ENCODE data around the gene PLAAT3. TPM values are rescaled to one million over a fixed set of nuclear protein-coding genes. Genes with fewer than 3 reads are reported as not detected.

Gene PLAAT3
- polyA plus RNA-seq, 1 of the 3 experiments (the other 2 are of a cell fraction): 44.0 TPM

- no peak overlapping the region for H3K4me3 ChIP-seq (ENCODE audit: low read depth in 2 of 2, low read length in 1 of 2)
- TF ChIP-seq TEAD4 (IDR thresholded peaks at IDR 0.05; ENCODE audit: borderline replicate concordance, insufficient read depth) (no peak), TAF1 (IDR thresholded peaks at IDR 0.05; ENCODE audit: borderline replicate concordance, low read depth, low read length) (no peak), ELF1 (IDR thresholded peaks at IDR 0.05) (no peak)
- no peaks in the 10 kb centered on the region for H3K9me2 ChIP-seq
- ChIA-PET POLR2A (no interaction called here), CTCF (interaction anchor here (0.6 to 1.5 kb wide), 2 partner anchors 18 to 477 kb away, joined by 3 to 5 read pairs; no protein-coding TSS in a partner anchor)
- H3K9me3 ChIP-seq: no peaks in the 10 kb centered on the region
- H3K27ac ChIP-seq (ENCODE audit: low read depth in 2 of 2, low read length in 1 of 2): no peak overlapping the region
- H3F3A ChIP-seq (replicated peaks; ENCODE audit: insufficient read depth): peaks cover 3% of the 10 kb centered on the region
- peaks cover 0 to 2% of the 10 kb centered on the region in 2 experiments; a peak in 2 of 4 replicates for H3K4me1 ChIP-seq (ENCODE audit: control insufficient read depth in 1 of 2, insufficient read depth in 2 of 2, low read depth in 1 of 2, low read length in 1 of 2)
- H3K79me2 ChIP-seq (ENCODE audit: insufficient read depth): no peaks in the 10 kb centered on the region
- H4K20me1 ChIP-seq (ENCODE audit: insufficient read depth): no peaks in the 10 kb centered on the region
- no peak for DNase-seq
- no peaks in the 10 kb centered on the region for H3K27me3 ChIP-seq (ENCODE audit: insufficient read depth)
- H3K9ac ChIP-seq: no peak overlapping the region
- 98% methylated on average over 3 of the region's 3 CpGs for WGBS (ENCODE audit: low lambda C conversion rate)
- no peak overlapping the region for H2AFZ ChIP-seq (ENCODE audit: low read depth)
- H3K4me2 ChIP-seq: no peak overlapping the region
- no peaks in the 10 kb centered on the region for H3K36me3 ChIP-seq (replicated peaks in 1 of 2; ENCODE audit: control insufficient read depth in 1 of 2, insufficient read depth in 2 of 2, low read length in 1 of 2)
These were observed 2.7 kb upstream of the PLAAT3 start for GRCh38 chr11:63616953-63617352.

DNA sequence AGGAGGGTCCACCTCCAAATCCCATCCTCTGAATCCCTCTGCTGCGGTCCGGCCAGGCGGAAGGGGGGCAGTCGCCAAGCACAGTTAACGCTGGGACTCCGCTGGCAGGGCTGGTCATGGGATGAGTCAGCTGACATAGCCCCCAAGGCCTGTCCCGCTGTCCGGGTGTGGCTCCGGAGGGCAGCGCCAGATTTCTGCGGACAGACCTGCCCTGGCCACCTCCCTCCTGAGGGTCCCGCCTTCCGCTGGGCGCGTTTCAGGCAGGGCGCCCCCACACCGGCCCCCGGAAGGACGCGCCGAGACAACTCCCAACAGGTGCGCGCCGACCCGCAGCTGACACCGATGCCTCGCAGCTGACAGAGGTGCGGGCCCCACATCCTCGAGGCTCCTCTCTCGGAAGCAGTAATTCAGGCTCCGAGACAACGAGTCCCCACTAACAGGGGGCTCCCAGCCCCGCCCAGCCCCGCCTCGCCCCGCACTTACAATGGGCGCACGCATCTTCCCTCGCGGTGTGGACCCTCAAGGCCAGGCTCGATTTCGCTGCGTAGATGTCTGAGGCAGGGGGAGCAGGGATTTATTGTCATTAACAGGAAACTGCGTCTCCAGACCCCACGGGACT is 607 bp downstream of the PLAAT3 start:
- no peaks in the 10 kb centered on the region for H4K20me1 ChIP-seq (ENCODE audit: insufficient read depth)
- peak overlapping the region; percentile 94 for H3K4me2 ChIP-seq
- no peaks in the 10 kb centered on the region for H3K9me3 ChIP-seq
- POLR2A ChIA-PET: interaction anchor here (0.5 kb wide), 1 partner anchor 22 kb away, joined by 6 read pairs; no protein-coding TSS in a partner anchor
- peak overlapping the region; percentile 49 for H3K9ac ChIP-seq
- peak; percentile 74 for DNase-seq
- peaks cover 14 to 15% of the 10 kb centered on the region in 2 experiments for H3K4me1 ChIP-seq (ENCODE audit: control insufficient read depth in 1 of 2, insufficient read depth in 2 of 2, low read depth in 1 of 2, low read length in 1 of 2)
- peak overlapping the region in 1 of 2 experiments; percentile 30; a peak in 1 of 4 replicates for H3K27ac ChIP-seq (ENCODE audit: low read depth in 2 of 2, low read length in 1 of 2)
- TF ChIP-seq USF1 (IDR thresholded peaks at IDR 0.05; ENCODE audit: borderline replicate concordance, low read depth) (peak; percentile 58; the same call in 1 of the 2 replicates), TCF12 (IDR thresholded peaks at IDR 0.05) (no peak)
- CTCF ChIA-PET: interaction anchor here (1.3 kb wide), 1 partner anchor 25 kb away, joined by 3 read pairs; no protein-coding TSS in a partner anchor
- WGBS (ENCODE audit: low lambda C conversion rate): 4% methylated on average over 23 of the region's 45 CpGs
- peak overlapping the region; percentile 97 for H2AFZ ChIP-seq (ENCODE audit: low read depth)
- no peaks in the 10 kb centered on the region for H3K9me2 ChIP-seq
- peak overlapping the region; percentile 74 to 79 for H3K4me3 ChIP-seq (ENCODE audit: low read depth in 2 of 2, low read length in 1 of 2)
- H3K79me2 ChIP-seq (ENCODE audit: insufficient read depth): no peaks in the 10 kb centered on the region
- no peaks in the 10 kb centered on the region for H3K27me3 ChIP-seq (ENCODE audit: insufficient read depth)
- no peaks in the 10 kb centered on the region for H3K36me3 ChIP-seq (replicated peaks in 1 of 2; ENCODE audit: control insufficient read depth in 1 of 2, insufficient read depth in 2 of 2, low read length in 1 of 2)
- H3F3A ChIP-seq (replicated peaks; ENCODE audit: insufficient read depth): peaks cover 9% of the 10 kb centered on the region

DNA sequence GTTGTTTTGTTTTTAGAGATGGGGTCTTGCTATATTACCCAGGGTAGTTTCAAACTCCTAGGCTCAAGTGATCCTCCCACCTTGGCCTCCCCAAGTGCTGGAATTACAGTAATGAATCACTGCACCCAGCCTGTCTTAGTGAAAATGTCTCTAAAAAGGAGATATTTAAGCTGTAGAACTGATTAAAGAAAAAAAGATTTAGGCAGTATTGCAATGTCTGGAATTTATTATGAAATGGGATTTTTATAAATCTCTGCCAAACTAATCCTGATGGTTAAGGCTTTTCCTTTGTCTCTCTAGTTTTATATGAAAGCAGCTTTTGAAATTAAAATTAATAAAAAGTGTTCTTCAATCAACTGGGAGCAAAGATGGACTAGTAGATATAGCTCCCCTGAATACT is 2.1 kb downstream of the PLAAT3 start:
- POLR2A ChIA-PET: no interaction called here

More for the DNA sequence above, 2.1 kb downstream of the PLAAT3 start:
- H3F3A ChIP-seq (replicated peaks; ENCODE audit: insufficient read depth): peaks cover 9% of the 10 kb centered on the region
- no peaks in the 10 kb centered on the region for H3K9me3 ChIP-seq
- no peak overlapping the region for H3K4me2 ChIP-seq
- H3K4me3 ChIP-seq (ENCODE audit: low read depth in 2 of 2, low read length in 1 of 2): no peak overlapping the region
- H3K4me1 ChIP-seq (ENCODE audit: control insufficient read depth in 1 of 2, insufficient read depth in 2 of 2, low read depth in 1 of 2, low read length in 1 of 2): peaks cover 14 to 15% of the 10 kb centered on the region in 2 experiments
- no peak for TF ChIP-seq EP300 (IDR thresholded peaks at IDR 0.05; ENCODE audit: borderline replicate concordance in 1 of 2, low read depth in 1 of 2, low read length in 1 of 2)
- TF ChIP-seq, protein P1, sequence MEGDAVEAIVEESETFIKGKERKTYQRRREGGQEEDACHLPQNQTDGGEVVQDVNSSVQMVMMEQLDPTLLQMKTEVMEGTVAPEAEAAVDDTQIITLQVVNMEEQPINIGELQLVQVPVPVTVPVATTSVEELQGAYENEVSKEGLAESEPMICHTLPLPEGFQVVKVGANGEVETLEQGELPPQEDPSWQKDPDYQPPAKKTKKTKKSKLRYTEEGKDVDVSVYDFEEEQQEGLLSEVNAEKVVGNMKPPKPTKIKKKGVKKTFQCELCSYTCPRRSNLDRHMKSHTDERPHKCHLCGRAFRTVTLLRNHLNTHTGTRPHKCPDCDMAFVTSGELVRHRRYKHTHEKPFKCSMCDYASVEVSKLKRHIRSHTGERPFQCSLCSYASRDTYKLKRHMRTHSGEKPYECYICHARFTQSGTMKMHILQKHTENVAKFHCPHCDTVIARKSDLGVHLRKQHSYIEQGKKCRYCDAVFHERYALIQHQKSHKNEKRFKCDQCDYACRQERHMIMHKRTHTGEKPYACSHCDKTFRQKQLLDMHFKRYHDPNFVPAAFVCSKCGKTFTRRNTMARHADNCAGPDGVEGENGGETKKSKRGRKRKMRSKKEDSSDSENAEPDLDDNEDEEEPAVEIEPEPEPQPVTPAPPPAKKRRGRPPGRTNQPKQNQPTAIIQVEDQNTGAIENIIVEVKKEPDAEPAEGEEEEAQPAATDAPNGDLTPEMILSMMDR (IDR thresholded peaks at IDR 0.05): no peak
- TF ChIP-seq ELF1 (IDR thresholded peaks at IDR 0.05): no peak
- TF ChIP-seq GABPA (IDR thresholded peaks at IDR 0.05; ENCODE audit: low read depth): no peak
- TF ChIP-seq NRF1 (IDR thresholded peaks at IDR 0.05; ENCODE audit: low read depth, low read length): no peak
- no peak for TF ChIP-seq MEF2A (IDR thresholded peaks at IDR 0.05; ENCODE audit: borderline replicate concordance, low read depth)
- no peak for TF ChIP-seq REST (IDR thresholded peaks at IDR 0.05; ENCODE audit: low read depth, low read length)
- TF ChIP-seq JUND (IDR thresholded peaks at IDR 0.05): no peak
- TF ChIP-seq FOXJ3 (CRISPR knock-in tag; IDR thresholded peaks at IDR 0.05): no peak
- no peak for TF ChIP-seq SMC3 (IDR thresholded peaks at IDR 0.05; ENCODE audit: low read depth, low read length)
- TF ChIP-seq RAD21 (IDR thresholded peaks at IDR 0.05; ENCODE audit: low read length): no peak
- no peak for TF ChIP-seq GATA2 (CRISPR knock-in tag; IDR thresholded peaks at IDR 0.05)
- TF ChIP-seq FOXM1 (IDR thresholded peaks at IDR 0.05; ENCODE audit: low read depth): no peak
- H3K9me2 ChIP-seq: no peaks in the 10 kb centered on the region
- no peak overlapping the region for H2AFZ ChIP-seq (ENCODE audit: low read depth)
- no peaks in the 10 kb centered on the region for H4K20me1 ChIP-seq (ENCODE audit: insufficient read depth)
- no peak overlapping the region for H3K9ac ChIP-seq
- H3K27me3 ChIP-seq (ENCODE audit: insufficient read depth): no peaks in the 10 kb centered on the region
- no peak overlapping the region for H3K27ac ChIP-seq (ENCODE audit: low read depth in 2 of 2, low read length in 1 of 2)
- CTCF ChIA-PET: interaction anchor here (0.6 to 1.0 kb wide), 2 partner anchors 24 to 133 kb away, joined by 3 read pairs; no protein-coding TSS in a partner anchor
- no peak for DNase-seq
- H3K79me2 ChIP-seq (ENCODE audit: insufficient read depth): no peaks in the 10 kb centered on the region
- no peaks in the 10 kb centered on the region for H3K36me3 ChIP-seq (replicated peaks in 1 of 2; ENCODE audit: control insufficient read depth in 1 of 2, insufficient read depth in 2 of 2, low read length in 1 of 2)
